Activated gamma-delta T cell treated with Interleukin-2 at 50 U/mL for 16 hours (primary cell): ENCODE results near the gene TNNI2.
A peak's percentile ranks its signal among the peaks of the same experiment; 100 is the strongest.

Source experiments
- DNase-seq: peaks from one replicate; pipeline ENCODE4 v3.0.0-alpha.2; 2020

Gene TNNI2

GRCh38 chr11:1847006-1847735, 8.4 kb downstream of the TNNI2 start:
- no peak for DNase-seq

- no peak for DNase-seq
Measured at GRCh38 chr11:1847926-1848639, 9.3 kb downstream of the TNNI2 start.

GRCh38 chr11:1848640-1849430, 10.1 kb downstream of the TNNI2 start:
- DNase-seq, result no peak

GRCh38 chr11:1851468-1852180, 12.8 kb downstream of the TNNI2 start:
- DNase-seq, result no peak

- DNase-seq, result no peak
Measured at GRCh38 chr11:1852271-1852876, 13.6 kb downstream of the TNNI2 start.

GRCh38 chr11:1852877-1853276, 14.1 kb downstream of the TNNI2 start, which contains the start of gene LSP1:
LSP1 (plus strand) TSS chr11:1853084; CDS start chr11:1853145, 61 bp downstream.
- peak; percentile 86 for DNase-seq

- no peak for DNase-seq
Measured at GRCh38 chr11:1853376-1854131, 14.8 kb downstream of the TNNI2 start.

GRCh38 chr11:1854132-1854948, 15.6 kb downstream of the TNNI2 start:
- no peak for DNase-seq

- DNase-seq, result no peak
Measured at GRCh38 chr11:1854949-1855885, 16.4 kb downstream of the TNNI2 start.

- no peak for DNase-seq
Measured at GRCh38 chr11:1855886-1856265, 17.1 kb downstream of the TNNI2 start.

- DNase-seq, result no peak
Measured at GRCh38 chr11:1856306-1857005, 17.7 kb downstream of the TNNI2 start.

- no peak for DNase-seq
Measured at GRCh38 chr11:1857064-1857463, 18.3 kb downstream of the TNNI2 start.

- DNase-seq, result no peak
Measured at GRCh38 chr11:1858154-1858553, 19.4 kb downstream of the TNNI2 start.

GRCh38 chr11:1858576-1858975, 19.8 kb downstream of the TNNI2 start:
- no peak for DNase-seq

GRCh38 chr11:1859004-1859403, 20.2 kb downstream of the TNNI2 start:
- no peak for DNase-seq

- DNase-seq, result no peak
Measured at GRCh38 chr11:1860108-1860507, 21.3 kb downstream of the TNNI2 start.

- no peak for DNase-seq
Measured at GRCh38 chr11:1861435-1862411, 22.9 kb downstream of the TNNI2 start.
